ENCODE data around the gene ATF5. TPM values are rescaled to one million over a fixed set of nuclear protein-coding genes. Genes with fewer than 3 reads are reported as not detected.

The ATF5 gene
- total and polyA plus RNA-seq, 2 of the 13 experiments (the other 11 are each of a cell fraction or from before 2014, with no cell fraction given) = 5.2 to 10.3 TPM

DNA sequence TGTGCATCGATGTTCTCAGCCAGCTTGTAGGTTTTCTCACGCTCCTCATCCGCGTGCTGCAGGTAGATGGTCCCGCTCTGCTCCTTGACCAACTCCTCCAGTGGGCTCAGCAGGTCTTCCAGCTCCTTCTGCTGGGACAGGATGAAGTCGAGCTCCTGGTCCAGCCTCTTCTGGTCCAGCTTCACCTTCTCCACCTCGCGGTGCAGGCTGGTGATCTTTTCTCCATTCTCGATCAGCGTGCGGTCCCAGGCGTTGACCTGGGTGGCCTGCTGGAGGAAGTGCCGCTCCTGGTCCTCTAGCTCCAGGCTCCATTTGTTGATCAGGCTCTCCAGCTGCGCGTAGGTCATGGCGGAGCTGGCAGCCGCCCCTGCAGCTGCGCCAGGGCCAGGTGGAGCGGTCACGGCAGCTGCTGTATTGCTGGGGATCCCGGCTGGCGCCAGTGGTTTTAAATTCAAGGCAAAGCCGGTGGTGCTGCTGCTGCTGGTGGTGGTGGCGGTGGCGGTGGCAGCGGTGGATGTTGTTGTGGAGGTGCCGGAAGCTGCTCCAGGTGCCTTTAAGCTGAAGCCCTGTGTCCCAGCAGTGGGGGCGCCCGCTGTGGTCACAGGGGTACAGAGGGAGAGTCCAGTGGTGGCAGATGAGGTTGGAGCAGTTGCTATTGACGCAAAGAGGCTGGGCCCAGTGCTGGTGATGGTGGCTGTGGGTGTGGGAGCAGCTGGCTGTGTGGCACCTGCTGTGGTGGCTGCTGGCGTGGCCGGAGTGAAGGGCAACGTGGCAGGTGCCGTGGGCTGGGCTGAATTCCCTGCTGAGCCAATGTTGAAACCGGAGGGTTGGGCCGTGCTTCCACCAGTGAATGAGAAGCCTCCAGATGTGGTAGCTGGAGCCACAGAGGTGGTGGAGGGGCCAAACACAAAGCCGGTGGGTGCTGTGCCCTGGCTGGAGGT, 20.3 kb upstream of the ATF5 start:
- H3K4me1 ChIP-seq (ENCODE audit: insufficient read depth, low read length) = peaks cover 18% of the 10 kb centered on the region
- no peaks in the 10 kb centered on the region for H3K79me2 ChIP-seq (ENCODE audit: insufficient read depth, low read length)
- ATAC-seq = no peak
- H3K27ac ChIP-seq (ENCODE audit: extremely low read length, insufficient read depth, low read length) = no peak overlapping the region
- peak; percentile 82 for TF ChIP-seq AGO2 (optimal IDR thresholded peaks at IDR 0.05; ENCODE audit: low read depth, low read length)
- TF ChIP-seq ZFP36L1 (CRISPR knock-in tag; IDR thresholded peaks at IDR 0.05) = no peak
- no peak for TF ChIP-seq ZNF30 (CRISPR knock-in tag; IDR thresholded peaks at IDR 0.05)
- TF ChIP-seq ZNF672 (CRISPR knock-in tag; IDR thresholded peaks at IDR 0.05) = no peak
- peak; percentile 44 for TF ChIP-seq RBM22 (optimal IDR thresholded peaks at IDR 0.05; ENCODE audit: low read length)
- TF ChIP-seq ZC3H13 (CRISPR knock-in tag; IDR thresholded peaks at IDR 0.05) = peak; percentile 70
- POLR2A ChIA-PET = interaction anchor here (1.4 to 1.9 kb wide), 2 partner anchors 20 to 21 kb away, joined by 4 to 8 read pairs; partner anchors contain the start of genes ATF5 and NUP62
- no peaks in the 10 kb centered on the region for H3K27me3 ChIP-seq (ENCODE audit: control insufficient read depth in 1 of 2, insufficient read depth in 2 of 2, low read length in 2 of 2)
- 98% methylated on average over 37 of the region's 37 CpGs for WGBS (ENCODE audit: low lambda C conversion rate)
- BruUV-seq (replicated peaks) = no TSS peak
- FAIRE-seq = no peak
- intact Hi-C loops (cut with micrococcal nuclease; ENCODE audit: unreplicated experiment) = no loop called here
- no peak overlapping the region for H3K9ac ChIP-seq (ENCODE audit: insufficient read depth, low read depth, low read length)
- peaks cover 21 to 33% of the 10 kb centered on the region in 2 experiments; a peak in 4 of 5 replicates for H3K36me3 ChIP-seq (replicated peaks in 1 of 2; ENCODE audit: control insufficient read depth in 1 of 2, insufficient read depth in 2 of 2, low read length in 2 of 2)
- DNase-seq (ENCODE audit: low spot score) = no peak
- H2AFZ ChIP-seq (ENCODE audit: low read length) = no peak overlapping the region
- CTCF ChIA-PET (ENCODE audit: low intra/inter-chr PET ratio, low total read pairs) = no interaction called here
- no peak overlapping the region for H3K4me2 ChIP-seq (ENCODE audit: low read depth, low read length)
- no peaks in the 10 kb centered on the region for H4K20me1 ChIP-seq (ENCODE audit: insufficient read depth, low read length)
- H3K4me3 ChIP-seq (replicated peaks in 1 of 3; ENCODE audit: insufficient read depth in 1 of 3, low read depth in 2 of 3, low read length in 3 of 3) = no peak overlapping the region
- no peaks in the 10 kb centered on the region for H3K9me3 ChIP-seq (ENCODE audit: low read length)
- in situ Hi-C loops (cut with HindIII; ENCODE audit: extremely low pct_ligation_motif_present, low pct_unique_long_range_greater_than_20kb) = no loop called here

DNA sequence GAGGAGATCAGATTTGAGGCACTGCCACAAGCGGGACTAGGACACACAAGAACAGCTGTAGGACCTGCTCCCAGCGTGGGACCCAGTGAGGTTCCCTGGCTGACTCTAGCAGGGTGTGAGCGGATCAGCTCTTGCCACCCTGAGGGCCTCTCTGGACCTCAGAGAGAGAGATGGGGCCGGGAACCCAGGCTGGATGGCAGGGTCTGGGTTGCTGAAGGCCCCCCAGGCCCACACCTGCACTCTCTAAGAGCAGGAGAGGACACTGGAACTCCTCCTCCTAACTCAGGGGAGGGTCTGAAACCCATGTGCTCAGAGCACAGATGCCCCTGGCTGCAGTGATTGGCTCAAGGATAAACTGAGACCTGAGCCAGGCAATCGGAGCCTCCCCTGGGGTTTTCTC, 18.8 kb upstream of the ATF5 start:
- peaks cover 25 to 37% of the 10 kb centered on the region in 2 experiments for H3K36me3 ChIP-seq (replicated peaks in 1 of 2; ENCODE audit: control insufficient read depth in 1 of 2, insufficient read depth in 2 of 2, low read length in 2 of 2)
- peaks cover 24% of the 10 kb centered on the region for H3K4me1 ChIP-seq (ENCODE audit: insufficient read depth, low read length)
- no peak overlapping the region for H3K9ac ChIP-seq (ENCODE audit: insufficient read depth, low read depth, low read length)
- POLR2A ChIA-PET = interaction anchor here (1.4 to 1.9 kb wide), 2 partner anchors 19 to 20 kb away, joined by 4 to 8 read pairs; partner anchors contain the start of genes ATF5 and NUP62
- CTCF ChIA-PET (ENCODE audit: low intra/inter-chr PET ratio, low total read pairs) = no interaction called here
- H3K4me3 ChIP-seq (replicated peaks in 1 of 3; ENCODE audit: insufficient read depth in 1 of 3, low read depth in 2 of 3, low read length in 3 of 3) = no peak overlapping the region
- BruUV-seq (replicated peaks) = no TSS peak
- ATAC-seq (peak; percentile 12; the same call in 1 of the 3 replicates), DNase-seq (ENCODE audit: low spot score) (no peak), FAIRE-seq (no peak)
- in situ Hi-C loops (cut with HindIII; ENCODE audit: extremely low pct_ligation_motif_present, low pct_unique_long_range_greater_than_20kb) (no loop called here), intact Hi-C loops (cut with micrococcal nuclease; ENCODE audit: unreplicated experiment) (no loop called here)
- 94% methylated on average over 3 of the region's 5 CpGs for WGBS (ENCODE audit: low lambda C conversion rate)
- H4K20me1 ChIP-seq (ENCODE audit: insufficient read depth, low read length) = no peaks in the 10 kb centered on the region
- no peak overlapping the region for H3K4me2 ChIP-seq (ENCODE audit: low read depth, low read length)
- TF ChIP-seq, protein P1, sequence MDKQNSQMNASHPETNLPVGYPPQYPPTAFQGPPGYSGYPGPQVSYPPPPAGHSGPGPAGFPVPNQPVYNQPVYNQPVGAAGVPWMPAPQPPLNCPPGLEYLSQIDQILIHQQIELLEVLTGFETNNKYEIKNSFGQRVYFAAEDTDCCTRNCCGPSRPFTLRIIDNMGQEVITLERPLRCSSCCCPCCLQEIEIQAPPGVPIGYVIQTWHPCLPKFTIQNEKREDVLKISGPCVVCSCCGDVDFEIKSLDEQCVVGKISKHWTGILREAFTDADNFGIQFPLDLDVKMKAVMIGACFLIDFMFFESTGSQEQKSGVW (CRISPR knock-in tag; IDR thresholded peaks at IDR 0.05; ENCODE audit: borderline replicate concordance) = no peak
- TF ChIP-seq RBM22 (optimal IDR thresholded peaks at IDR 0.05; ENCODE audit: low read length) (peak; percentile 62), AGO2 (optimal IDR thresholded peaks at IDR 0.05; ENCODE audit: low read depth, low read length) (peak; percentile 63), HOXA5 (CRISPR knock-in tag; IDR thresholded peaks at IDR 0.05) (no peak)
- H3K27me3 ChIP-seq (ENCODE audit: control insufficient read depth in 1 of 2, insufficient read depth in 2 of 2, low read length in 2 of 2) = no peaks in the 10 kb centered on the region
- H2AFZ ChIP-seq (ENCODE audit: low read length) = no peak overlapping the region
- H3K79me2 ChIP-seq (ENCODE audit: insufficient read depth, low read length) = peaks cover 3% of the 10 kb centered on the region
- H3K27ac ChIP-seq (ENCODE audit: extremely low read length, insufficient read depth, low read length) = no peak overlapping the region
- no peaks in the 10 kb centered on the region for H3K9me3 ChIP-seq (ENCODE audit: low read length)
